Hepatocyte (in vitro differentiated cells): Measurements from ENCODE around the gene ZSCAN10. TPM values are rescaled to one million over a fixed set of nuclear protein-coding genes. Genes with fewer than 3 reads are reported as not detected.

Experiments
- DNase-seq: peaks from one replicate; pipeline ENCODE4 v3.0.0-alpha.2; 2016; ENCODE audit warnings: low spot score
- H2AFZ ChIP-seq: fragments of 200-600 bp; sonication (generic); 2 replicates; pipeline ENCODE4 v1.6.0; 2016; ENCODE audit warnings: antibody characterized with exemption, mild to moderate bottlenecking
- H3K27ac ChIP-seq: fragments of 200-600 bp; sonication (generic); 2 replicates; pipeline ENCODE4 v1.5.1; 2016; ENCODE audit warnings: mild to moderate bottlenecking
- H3K27me3 ChIP-seq: fragments of 200-600 bp; sonication (generic); 2 replicates; pipeline ENCODE4 v1.6.1; 2016
- H3K36me3 ChIP-seq: fragments of 200-600 bp; sonication (generic); replicated peaks from 2 replicates; pipeline ENCODE4 v1.5.1; 2016; ENCODE audit warnings: low read depth; ENCODE audit not compliant: insufficient read depth
- H3K4me1 ChIP-seq: fragments of 200-600 bp; sonication (generic); 2 replicates; pipeline ENCODE4 v1.5.1; 2016; ENCODE audit warnings: mild to moderate bottlenecking, moderate library complexity; ENCODE audit not compliant: insufficient read depth
- H3K4me2 ChIP-seq: fragments of 200-600 bp; sonication (generic); 2 replicates; pipeline ENCODE4 v1.6.0; 2016
- H3K4me3 ChIP-seq: fragments of 200-600 bp; sonication (generic); 2 replicates; pipeline ENCODE4 v1.5.1; 2016; ENCODE audit warnings: mild to moderate bottlenecking
- H3K79me2 ChIP-seq: fragments of 200-600 bp; sonication (generic); 2 replicates; pipeline ENCODE4 v1.6.0; 2017; ENCODE audit warnings: mild to moderate bottlenecking
- H3K9me2 ChIP-seq: fragments of 200-600 bp; sonication (generic); replicated peaks from 2 replicates; pipeline ENCODE4 v1.6.0; 2017; ENCODE audit warnings: mild to moderate bottlenecking; ENCODE audit not compliant: insufficient read depth
- H3K9me3 ChIP-seq: fragments of 200-600 bp; sonication (generic); 2 replicates; pipeline ENCODE4 v1.5.1; 2016; ENCODE audit warnings: low read depth, mild to moderate bottlenecking
- H4K20me1 ChIP-seq: fragments of 200-600 bp; sonication (generic); 2 replicates; pipeline ENCODE4 v1.6.0; 2016; ENCODE audit warnings: mild to moderate bottlenecking; ENCODE audit not compliant: insufficient read depth, poor library complexity, severe bottlenecking
- EZH2 ChIP-seq: fragments of 200-600 bp; sonication (generic); IDR thresholded peaks from 2 replicates; pipeline ENCODE4 v1.6.1; 2016; ENCODE audit warnings: antibody characterized with exemption, mild to moderate bottlenecking, borderline replicate concordance
- EZH2phosphoT487 ChIP-seq: fragments of 200-600 bp; sonication (generic); IDR thresholded peaks from one replicate; pipeline ENCODE4 v1.6.1; 2018; ENCODE audit warnings: antibody characterized with exemption, mild to moderate bottlenecking, low read depth, moderate library complexity; ENCODE audit not compliant: unreplicated experiment, severe bottlenecking
- WGBS: methylation state at CpG from one replicate; pipeline ENCODE4 v1.1.6; 2016; ENCODE audit warnings: low lambda C conversion rate; ENCODE audit errors: missing lambda C conversion rate; 5-methylcytosine and 5-hydroxymethylcytosine counted together
- polyA plus RNA-seq: library from polyadenylated mRNA; unstranded; fragments of >200 nt; fragmentation: Nextera tagmentation; extraction: Ambion mirVana; gene quantifications from 2 replicates; pipeline ENCODE4 v1.2.1, GENCODE V29; 2016
- total RNA-seq: library from RNA; depleted of rRNA; stranded (reverse); fragments of >200 nt; gene quantifications from 2 replicates; pipeline ENCODE4 v1.2.3, GENCODE V29; 2014
- TF ChIP-seq, protein P1 (sequence below): fragments of 200-600 bp; sonication (generic); IDR thresholded peaks from 2 replicates; pipeline ENCODE4 v1.5.1; 2016; ENCODE audit warnings: antibody characterized with exemption, mild to moderate bottlenecking; ENCODE audit not compliant: poor library complexity

Gene ZSCAN10
- total and polyA plus RNA-seq, 2 experiments from 2014 or later: not detected

DNA sequence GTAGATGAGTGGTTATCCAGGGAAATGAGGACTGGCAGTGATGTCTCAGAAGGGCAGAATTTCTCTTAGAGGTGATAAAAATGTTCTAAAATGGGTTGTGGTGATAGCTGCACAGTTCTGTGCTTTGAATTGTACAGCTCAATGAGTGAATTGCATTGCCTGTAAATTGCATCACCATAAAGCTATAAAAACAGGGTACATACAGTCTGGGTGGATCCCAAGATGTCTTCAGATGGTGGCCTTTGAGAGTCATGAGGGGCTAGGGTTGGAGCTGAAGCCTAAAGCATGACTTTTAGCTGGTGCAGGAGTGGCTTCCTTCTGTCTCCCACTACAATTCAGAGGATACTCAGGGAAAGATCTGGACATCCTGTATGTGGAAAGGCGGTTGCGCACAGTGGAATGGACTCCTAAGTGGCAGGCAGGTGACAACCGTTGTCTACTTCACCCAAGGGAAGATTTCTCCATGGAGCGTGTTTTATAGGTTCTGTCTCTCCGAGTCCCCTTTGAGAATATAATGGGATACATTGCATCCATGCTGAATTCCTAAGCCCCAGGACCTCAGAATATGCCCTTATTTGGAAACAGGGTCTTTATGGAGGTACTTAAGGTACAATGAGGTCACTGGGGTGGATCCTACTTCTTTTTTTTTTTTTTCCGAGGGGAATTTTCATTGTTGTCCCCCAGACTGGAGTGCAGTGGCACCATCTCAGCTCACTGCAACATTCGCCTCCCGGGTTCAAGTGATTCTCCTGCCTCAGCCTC lies 35.3 kb downstream of the ZSCAN10 start:
- H3K27ac ChIP-seq: peak overlapping the region; percentile 89
- TF ChIP-seq EZH2phosphoT487: no peak
- no peak for TF ChIP-seq EZH2
- TF ChIP-seq, protein P1, sequence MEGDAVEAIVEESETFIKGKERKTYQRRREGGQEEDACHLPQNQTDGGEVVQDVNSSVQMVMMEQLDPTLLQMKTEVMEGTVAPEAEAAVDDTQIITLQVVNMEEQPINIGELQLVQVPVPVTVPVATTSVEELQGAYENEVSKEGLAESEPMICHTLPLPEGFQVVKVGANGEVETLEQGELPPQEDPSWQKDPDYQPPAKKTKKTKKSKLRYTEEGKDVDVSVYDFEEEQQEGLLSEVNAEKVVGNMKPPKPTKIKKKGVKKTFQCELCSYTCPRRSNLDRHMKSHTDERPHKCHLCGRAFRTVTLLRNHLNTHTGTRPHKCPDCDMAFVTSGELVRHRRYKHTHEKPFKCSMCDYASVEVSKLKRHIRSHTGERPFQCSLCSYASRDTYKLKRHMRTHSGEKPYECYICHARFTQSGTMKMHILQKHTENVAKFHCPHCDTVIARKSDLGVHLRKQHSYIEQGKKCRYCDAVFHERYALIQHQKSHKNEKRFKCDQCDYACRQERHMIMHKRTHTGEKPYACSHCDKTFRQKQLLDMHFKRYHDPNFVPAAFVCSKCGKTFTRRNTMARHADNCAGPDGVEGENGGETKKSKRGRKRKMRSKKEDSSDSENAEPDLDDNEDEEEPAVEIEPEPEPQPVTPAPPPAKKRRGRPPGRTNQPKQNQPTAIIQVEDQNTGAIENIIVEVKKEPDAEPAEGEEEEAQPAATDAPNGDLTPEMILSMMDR: no peak
- H3K36me3 ChIP-seq: no peaks in the 10 kb centered on the region
- H3K79me2 ChIP-seq: no peaks in the 10 kb centered on the region
- 95% methylated on average over 8 of the region's 8 CpGs for WGBS
- no peaks in the 10 kb centered on the region for H4K20me1 ChIP-seq
- H3K4me3 ChIP-seq: no peak overlapping the region
- no peaks in the 10 kb centered on the region for H3K9me3 ChIP-seq
- no peak overlapping the region for H2AFZ ChIP-seq
- H3K27me3 ChIP-seq: no peaks in the 10 kb centered on the region
- H3K4me2 ChIP-seq: no peak overlapping the region
- DNase-seq: no peak
- H3K4me1 ChIP-seq: peaks cover 12% of the 10 kb centered on the region
- no peaks in the 10 kb centered on the region for H3K9me2 ChIP-seq

DNA sequence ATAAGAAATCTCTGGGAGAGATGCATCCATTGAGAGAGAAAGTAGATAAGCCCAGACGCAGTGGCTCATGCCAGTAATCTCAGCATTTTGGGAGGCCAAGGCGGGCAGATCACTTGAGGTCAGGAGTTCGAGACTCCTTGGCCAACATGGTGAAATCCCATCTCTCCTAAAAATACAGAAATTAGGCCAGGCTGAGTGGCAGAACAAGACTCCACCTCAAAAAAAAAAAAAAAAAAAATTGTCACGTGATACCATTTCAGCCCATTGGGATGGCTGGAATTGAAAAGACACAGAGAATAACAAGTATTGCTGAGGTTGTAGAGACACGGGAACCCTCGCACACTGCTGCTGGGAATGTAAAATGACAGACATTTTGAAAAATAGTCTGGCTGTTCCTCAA lies 36.5 kb downstream of the ZSCAN10 start:
- H3K27ac ChIP-seq: peak overlapping the region; percentile 48
- no peak overlapping the region for H3K4me3 ChIP-seq
- no peak overlapping the region for H2AFZ ChIP-seq
- H3K4me2 ChIP-seq: no peak overlapping the region
- no peak for TF ChIP-seq EZH2
- TF ChIP-seq EZH2phosphoT487: no peak
- TF ChIP-seq, protein P1: no peak
- H3K9me3 ChIP-seq: no peaks in the 10 kb centered on the region
- no peaks in the 10 kb centered on the region for H3K79me2 ChIP-seq
- WGBS: 93% methylated on average over 6 of the region's 6 CpGs
- peaks cover 15% of the 10 kb centered on the region for H3K4me1 ChIP-seq
- H3K27me3 ChIP-seq: no peaks in the 10 kb centered on the region
- no peaks in the 10 kb centered on the region for H4K20me1 ChIP-seq
- H3K9me2 ChIP-seq: no peaks in the 10 kb centered on the region
- DNase-seq: no peak
- no peaks in the 10 kb centered on the region for H3K36me3 ChIP-seq

DNA sequence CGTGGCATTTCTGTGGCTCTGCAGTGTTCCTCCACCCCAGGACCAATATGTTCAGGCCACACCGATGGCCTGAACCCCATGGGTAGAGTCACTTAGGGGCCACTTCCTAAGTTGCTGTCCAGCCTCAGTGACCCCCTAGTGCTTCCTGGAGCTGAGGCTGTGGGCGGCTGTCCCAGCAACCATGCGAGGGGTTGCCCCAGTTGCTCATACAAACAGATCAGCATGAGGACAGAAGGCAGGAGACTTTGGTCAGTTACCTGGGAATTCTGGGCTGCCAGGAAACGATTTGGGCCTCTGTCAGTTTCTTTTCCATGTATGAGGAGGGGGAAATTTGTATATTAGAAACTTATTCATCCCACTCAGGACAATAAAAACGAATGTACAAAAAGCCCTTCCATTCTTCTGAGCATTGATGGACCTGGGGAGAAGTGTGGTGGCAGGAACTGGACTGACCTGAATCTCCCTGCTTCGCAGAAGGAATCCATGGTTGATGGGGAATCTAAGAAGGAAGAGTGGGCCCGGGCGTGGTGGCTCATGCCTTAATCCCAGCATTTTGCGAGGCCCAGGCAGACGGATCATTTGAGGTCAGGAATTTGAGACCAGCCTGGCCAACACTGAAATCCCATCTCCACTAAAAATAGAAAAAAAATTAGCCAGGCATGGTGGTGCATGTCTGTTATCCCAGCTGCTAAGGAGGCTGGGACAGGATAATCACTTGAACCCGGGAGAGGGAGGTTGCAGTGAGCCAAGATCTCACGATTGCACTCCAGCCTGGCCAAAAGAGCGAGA lies 38.6 kb downstream of the ZSCAN10 start:
- Histone ChIP-seq H3K4me3 (no peak overlapping the region), H3K4me2 (no peak overlapping the region), H4K20me1 (no peaks in the 10 kb centered on the region), H3K9me2 (no peaks in the 10 kb centered on the region), H3K79me2 (no peaks in the 10 kb centered on the region), H3K27ac (peak overlapping the region; percentile 87), H3K27me3 (no peaks in the 10 kb centered on the region), H3K36me3 (no peaks in the 10 kb centered on the region), H2AFZ (no peak overlapping the region), H3K4me1 (peaks cover 15% of the 10 kb centered on the region), H3K9me3 (no peaks in the 10 kb centered on the region)
- no peak for TF ChIP-seq EZH2
- no peak for TF ChIP-seq EZH2phosphoT487
- TF ChIP-seq, protein P1: no peak
- 78% methylated on average over 14 of the region's 14 CpGs for WGBS
- no peak for DNase-seq
